Measurements from ENCODE around the gene GALNT12.

Gene GALNT12

GRCh38 chr9:98807814-98808195, 335 bp downstream of the GALNT12 start:
- H3K4me2 ChIP-seq = peak overlapping the region; percentile 93
- no peaks in the 10 kb centered on the region for H3K36me3 ChIP-seq (ENCODE audit: insufficient read depth)
- H3K4me1 ChIP-seq (ENCODE audit: low read depth, poor library complexity, severe bottlenecking) = peaks cover 16% of the 10 kb centered on the region
- H3K4me3 ChIP-seq (IDR thresholded peaks at IDR 0.05; ENCODE audit: insufficient read depth, low read depth, low read length) = no peak overlapping the region
- peak overlapping the region; percentile 31; the same call in 1 of the 2 replicates for H3K9ac ChIP-seq
- no peak overlapping the region for H3K27ac ChIP-seq
- no peaks in the 10 kb centered on the region for H3K27me3 ChIP-seq (ENCODE audit: insufficient read depth, low read depth)
- H2AFZ ChIP-seq (ENCODE audit: low read depth) = peak overlapping the region; percentile 70; the same call in 1 of the 2 replicates
- no peaks in the 10 kb centered on the region for H3K79me2 ChIP-seq (ENCODE audit: insufficient read depth, low read depth)
- no peaks in the 10 kb centered on the region for H4K20me1 ChIP-seq (ENCODE audit: insufficient read depth)
- TF ChIP-seq CTCF (conservative IDR thresholded peaks at IDR 0.05; ENCODE audit: low read depth, low read length) = no peak

DNA sequence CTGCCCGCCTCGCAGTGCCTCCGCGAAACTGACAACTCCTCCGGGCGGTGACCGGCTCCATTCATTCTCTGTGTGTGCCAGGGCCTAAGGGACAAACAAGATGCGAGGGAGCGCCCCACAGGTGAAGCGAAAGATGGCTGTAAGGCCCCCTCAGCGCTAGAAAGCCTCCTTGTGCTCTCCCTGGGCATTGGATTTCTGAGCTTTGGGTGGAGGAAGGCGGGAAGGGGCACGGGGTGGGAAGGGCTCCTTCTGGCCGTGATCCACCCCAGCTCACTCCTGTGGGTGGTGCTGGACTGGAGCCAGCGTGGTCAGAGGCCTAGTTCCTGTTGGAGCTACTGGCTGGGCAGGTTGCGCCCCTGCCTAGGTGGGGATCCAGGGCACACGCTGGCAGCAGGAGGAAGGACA, 943 bp downstream of the GALNT12 start:
- Histone ChIP-seq H3K27ac (no peak overlapping the region), H3K9ac (no peak overlapping the region; the same call in 1 of the 2 replicates), H3K4me3 (IDR thresholded peaks at IDR 0.05; ENCODE audit: insufficient read depth, low read depth, low read length) (no peak overlapping the region), H3K4me2 (peak overlapping the region; percentile 93), H3K79me2 (ENCODE audit: insufficient read depth, low read depth) (no peaks in the 10 kb centered on the region), H2AFZ (ENCODE audit: low read depth) (peak overlapping the region; percentile 70; the same call in 1 of the 2 replicates), H4K20me1 (ENCODE audit: insufficient read depth) (no peaks in the 10 kb centered on the region), H3K27me3 (ENCODE audit: insufficient read depth, low read depth) (no peaks in the 10 kb centered on the region), H3K4me1 (ENCODE audit: low read depth, poor library complexity, severe bottlenecking) (peaks cover 16% of the 10 kb centered on the region), H3K36me3 (ENCODE audit: insufficient read depth) (no peaks in the 10 kb centered on the region)
- TF ChIP-seq CTCF (conservative IDR thresholded peaks at IDR 0.05; ENCODE audit: low read depth, low read length) = no peak

- Histone ChIP-seq H4K20me1 (ENCODE audit: insufficient read depth) (no peaks in the 10 kb centered on the region), H3K79me2 (ENCODE audit: insufficient read depth, low read depth) (no peaks in the 10 kb centered on the region), H3K9ac (no peak overlapping the region), H3K36me3 (ENCODE audit: insufficient read depth) (no peaks in the 10 kb centered on the region), H3K4me2 (peak overlapping the region; percentile 93; the same call in 1 of the 2 replicates), H2AFZ (ENCODE audit: low read depth) (no peak overlapping the region), H3K27ac (no peak overlapping the region), H3K4me1 (ENCODE audit: low read depth, poor library complexity, severe bottlenecking) (peaks cover 16% of the 10 kb centered on the region), H3K4me3 (IDR thresholded peaks at IDR 0.05; ENCODE audit: insufficient read depth, low read depth, low read length) (no peak overlapping the region), H3K27me3 (ENCODE audit: insufficient read depth, low read depth) (no peaks in the 10 kb centered on the region)
- TF ChIP-seq CTCF (conservative IDR thresholded peaks at IDR 0.05; ENCODE audit: low read depth, low read length) = no peak
These were observed 1.4 kb downstream of the GALNT12 start for GRCh38 chr9:98808875-98809274.

- no peak overlapping the region for H3K4me2 ChIP-seq
- TF ChIP-seq CTCF (conservative IDR thresholded peaks at IDR 0.05; ENCODE audit: low read depth, low read length) = no peak
- peaks cover 16% of the 10 kb centered on the region for H3K4me1 ChIP-seq (ENCODE audit: low read depth, poor library complexity, severe bottlenecking)
- H3K36me3 ChIP-seq (ENCODE audit: insufficient read depth) = no peaks in the 10 kb centered on the region
- H4K20me1 ChIP-seq (ENCODE audit: insufficient read depth) = no peaks in the 10 kb centered on the region
- H3K27ac ChIP-seq = no peak overlapping the region
- H3K27me3 ChIP-seq (ENCODE audit: insufficient read depth, low read depth) = no peaks in the 10 kb centered on the region
- H3K9ac ChIP-seq = no peak overlapping the region
- no peaks in the 10 kb centered on the region for H3K79me2 ChIP-seq (ENCODE audit: insufficient read depth, low read depth)
- no peak overlapping the region for H3K4me3 ChIP-seq (IDR thresholded peaks at IDR 0.05; ENCODE audit: insufficient read depth, low read depth, low read length)
- H2AFZ ChIP-seq (ENCODE audit: low read depth) = no peak overlapping the region
These were observed 2.0 kb downstream of the GALNT12 start for GRCh38 chr9:98809311-98810101.

All from KMS-11 (cell line).